Erythroblast (primary cell): Measurements from ENCODE around the gene LUM.

Experiments
- GATA1 ChIP-seq: IDR thresholded peaks from 2 replicates; pipeline ENCODE4 v1.6.1; 2011; ENCODE audit warnings: low read depth, mild to moderate bottlenecking, control low read depth, low read length, moderate library complexity
- POLR2A ChIP-seq: IDR thresholded peaks from 2 replicates; pipeline ENCODE4 v1.6.1; 2011; ENCODE audit warnings: mild to moderate bottlenecking, low read length

DNA sequence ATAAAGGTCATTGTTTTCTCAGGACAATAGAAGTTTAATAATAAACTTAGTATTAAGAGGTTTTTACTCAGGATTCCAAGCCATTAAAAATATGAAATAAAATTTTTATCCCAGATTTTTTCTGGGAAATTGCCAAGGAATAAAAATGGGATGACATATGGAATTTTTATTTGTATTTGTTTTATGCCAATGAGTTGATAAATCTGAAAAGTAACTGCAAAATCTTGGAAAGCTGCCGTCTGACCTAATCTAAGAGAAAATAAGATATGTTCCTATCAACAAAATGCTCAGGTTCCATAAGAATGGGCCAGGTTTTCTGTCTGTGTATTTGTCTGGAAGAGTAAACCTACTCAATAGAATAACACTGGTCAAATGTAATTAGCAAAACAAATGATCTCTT, 31.3 kb downstream of the LUM start:
- TF ChIP-seq POLR2A = no peak
- no peak for TF ChIP-seq GATA1
